ENCODE results near the gene TRAM2. TPM values are rescaled to one million over a fixed set of nuclear protein-coding genes. Genes with fewer than 3 reads are reported as not detected.

TRAM2 gene
- total RNA-seq, 6 donors from 2014 or later = 9.4 to 26.8 (median 14.3) TPM

DNA sequence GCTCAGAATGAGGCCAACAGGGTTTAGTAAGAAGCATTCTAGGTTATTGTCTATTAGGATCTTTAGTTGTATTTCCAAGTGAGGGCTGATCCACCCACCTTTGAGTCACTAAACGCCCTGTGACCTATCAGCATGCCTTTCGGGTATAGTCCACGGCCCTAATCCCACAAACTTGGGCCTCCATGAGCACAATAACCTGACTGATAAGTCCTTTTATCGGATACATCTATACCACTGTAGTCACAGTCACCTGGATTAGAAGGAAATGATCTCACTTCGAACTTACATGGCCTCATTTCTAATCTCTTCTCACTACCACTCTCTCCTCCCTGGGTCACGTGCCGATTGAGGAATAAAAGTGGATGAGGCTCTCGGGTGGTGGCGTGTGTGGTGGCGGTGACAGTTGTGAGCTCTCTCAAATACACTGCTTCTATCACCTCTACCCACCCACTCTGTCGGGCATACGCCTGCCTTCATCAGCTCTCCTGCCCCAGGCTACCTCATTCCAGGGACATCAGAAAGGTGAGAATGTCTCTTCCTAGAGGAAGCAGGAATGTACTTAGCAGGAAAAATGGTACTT lies 65.2 kb downstream of the TRAM2 start:
- Histone ChIP-seq H3K27me3 (no peaks in the 10 kb centered on the region), H3K4me1 (peaks cover 10 to 30% (median 14%) of the 10 kb centered on the region in 4 donors), H3K36me3 (peaks cover 5 to 76% (median 26%) of the 10 kb centered on the region in 4 donors), H3K9me3 (no peaks in the 10 kb centered on the region), H3K27ac (peak overlapping the region; percentile 59 to 81 (median 71)), H3K4me3 (no peak overlapping the region)
- WGBS, 2 donors = 77 to 85% methylated on average over 12 of the region's 12 CpGs
- ATAC-seq (ENCODE audit: low FRiP score in 2 of 2) (peak in 1 of 2 donors; percentile 32), DNase-seq (no peak)
- TF ChIP-seq EP300 (IDR thresholded peaks at IDR 0.05) = no peak
- TF ChIP-seq, protein P1, sequence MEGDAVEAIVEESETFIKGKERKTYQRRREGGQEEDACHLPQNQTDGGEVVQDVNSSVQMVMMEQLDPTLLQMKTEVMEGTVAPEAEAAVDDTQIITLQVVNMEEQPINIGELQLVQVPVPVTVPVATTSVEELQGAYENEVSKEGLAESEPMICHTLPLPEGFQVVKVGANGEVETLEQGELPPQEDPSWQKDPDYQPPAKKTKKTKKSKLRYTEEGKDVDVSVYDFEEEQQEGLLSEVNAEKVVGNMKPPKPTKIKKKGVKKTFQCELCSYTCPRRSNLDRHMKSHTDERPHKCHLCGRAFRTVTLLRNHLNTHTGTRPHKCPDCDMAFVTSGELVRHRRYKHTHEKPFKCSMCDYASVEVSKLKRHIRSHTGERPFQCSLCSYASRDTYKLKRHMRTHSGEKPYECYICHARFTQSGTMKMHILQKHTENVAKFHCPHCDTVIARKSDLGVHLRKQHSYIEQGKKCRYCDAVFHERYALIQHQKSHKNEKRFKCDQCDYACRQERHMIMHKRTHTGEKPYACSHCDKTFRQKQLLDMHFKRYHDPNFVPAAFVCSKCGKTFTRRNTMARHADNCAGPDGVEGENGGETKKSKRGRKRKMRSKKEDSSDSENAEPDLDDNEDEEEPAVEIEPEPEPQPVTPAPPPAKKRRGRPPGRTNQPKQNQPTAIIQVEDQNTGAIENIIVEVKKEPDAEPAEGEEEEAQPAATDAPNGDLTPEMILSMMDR (IDR thresholded peaks at IDR 0.05) = no peak
- no peak for TF ChIP-seq POLR2A (IDR thresholded peaks at IDR 0.05)
- TF ChIP-seq POLR2AphosphoS5 (IDR thresholded peaks at IDR 0.05) = no peak

DNA sequence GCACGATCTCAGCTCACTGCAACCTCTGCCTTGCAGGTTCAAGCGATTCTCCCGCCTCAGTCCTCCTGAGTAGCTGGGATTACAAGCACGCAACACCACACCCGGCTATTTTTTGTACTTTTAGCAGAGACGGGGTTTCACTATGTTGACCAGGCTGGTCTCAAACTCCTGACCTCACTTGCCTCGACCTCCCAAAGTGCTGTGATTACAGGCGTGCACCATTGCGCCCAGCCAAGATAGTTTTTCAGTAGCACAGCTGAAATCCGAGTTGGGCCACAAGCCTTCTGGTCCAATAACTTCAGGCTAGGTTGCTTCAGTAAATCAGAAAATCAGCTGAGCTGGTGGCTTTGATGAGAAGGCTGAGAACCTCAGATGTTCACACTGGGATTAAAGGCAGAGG lies 65.7 kb downstream of the TRAM2 start:
- WGBS, 2 donors = 85 to 93% methylated on average over 10 of the region's 10 CpGs
- Histone ChIP-seq H3K27me3 (no peaks in the 10 kb centered on the region), H3K9me3 (no peaks in the 10 kb centered on the region), H3K36me3 (peaks cover 5 to 81% (median 27%) of the 10 kb centered on the region in 4 donors), H3K4me1 (peaks cover 10 to 30% (median 13%) of the 10 kb centered on the region in 4 donors), H3K27ac (peak overlapping the region in 3 of 4 donors; percentile 70 to 81 (median 72)), H3K4me3 (no peak overlapping the region)
- ATAC-seq (ENCODE audit: low FRiP score in 2 of 2) (no peak), DNase-seq (no peak)
- TF ChIP-seq EP300 (IDR thresholded peaks at IDR 0.05) (no peak), POLR2AphosphoS5 (IDR thresholded peaks at IDR 0.05) (no peak), POLR2A (IDR thresholded peaks at IDR 0.05) (no peak)
- TF ChIP-seq, protein P1 (IDR thresholded peaks at IDR 0.05) = no peak

DNA sequence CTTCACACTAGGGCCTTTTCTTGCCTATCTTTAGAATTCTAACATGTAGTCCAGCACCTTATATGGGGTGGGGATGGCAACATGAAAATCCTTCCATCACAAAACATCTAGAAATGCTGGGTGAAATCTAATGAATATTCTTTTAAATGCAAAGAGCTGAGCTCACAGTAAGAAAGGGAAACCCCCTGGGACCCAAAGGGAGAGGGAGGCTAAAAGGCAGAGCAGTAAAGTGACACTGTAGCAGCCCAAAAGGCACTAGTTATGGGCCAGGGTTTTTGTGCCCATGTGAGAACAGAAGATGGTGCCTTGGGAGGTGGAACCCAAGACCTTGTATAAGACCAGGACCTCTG lies 66.7 kb downstream of the TRAM2 start:
- ATAC-seq (ENCODE audit: low FRiP score in 2 of 2) = no peak
- no peak overlapping the region for H3K27ac ChIP-seq
- no peaks in the 10 kb centered on the region for H3K9me3 ChIP-seq
- H3K4me3 ChIP-seq = no peak overlapping the region
- no peak for DNase-seq
- H3K36me3 ChIP-seq = peaks cover 5 to 82% (median 29%) of the 10 kb centered on the region in 4 donors
- H3K4me1 ChIP-seq = peaks cover 10 to 26% (median 13%) of the 10 kb centered on the region in 4 donors
- TF ChIP-seq, protein P1 (IDR thresholded peaks at IDR 0.05) = no peak
- TF ChIP-seq EP300 (IDR thresholded peaks at IDR 0.05) (no peak), POLR2AphosphoS5 (IDR thresholded peaks at IDR 0.05) (no peak), POLR2A (IDR thresholded peaks at IDR 0.05) (no peak)
- H3K27me3 ChIP-seq = no peaks in the 10 kb centered on the region

DNA sequence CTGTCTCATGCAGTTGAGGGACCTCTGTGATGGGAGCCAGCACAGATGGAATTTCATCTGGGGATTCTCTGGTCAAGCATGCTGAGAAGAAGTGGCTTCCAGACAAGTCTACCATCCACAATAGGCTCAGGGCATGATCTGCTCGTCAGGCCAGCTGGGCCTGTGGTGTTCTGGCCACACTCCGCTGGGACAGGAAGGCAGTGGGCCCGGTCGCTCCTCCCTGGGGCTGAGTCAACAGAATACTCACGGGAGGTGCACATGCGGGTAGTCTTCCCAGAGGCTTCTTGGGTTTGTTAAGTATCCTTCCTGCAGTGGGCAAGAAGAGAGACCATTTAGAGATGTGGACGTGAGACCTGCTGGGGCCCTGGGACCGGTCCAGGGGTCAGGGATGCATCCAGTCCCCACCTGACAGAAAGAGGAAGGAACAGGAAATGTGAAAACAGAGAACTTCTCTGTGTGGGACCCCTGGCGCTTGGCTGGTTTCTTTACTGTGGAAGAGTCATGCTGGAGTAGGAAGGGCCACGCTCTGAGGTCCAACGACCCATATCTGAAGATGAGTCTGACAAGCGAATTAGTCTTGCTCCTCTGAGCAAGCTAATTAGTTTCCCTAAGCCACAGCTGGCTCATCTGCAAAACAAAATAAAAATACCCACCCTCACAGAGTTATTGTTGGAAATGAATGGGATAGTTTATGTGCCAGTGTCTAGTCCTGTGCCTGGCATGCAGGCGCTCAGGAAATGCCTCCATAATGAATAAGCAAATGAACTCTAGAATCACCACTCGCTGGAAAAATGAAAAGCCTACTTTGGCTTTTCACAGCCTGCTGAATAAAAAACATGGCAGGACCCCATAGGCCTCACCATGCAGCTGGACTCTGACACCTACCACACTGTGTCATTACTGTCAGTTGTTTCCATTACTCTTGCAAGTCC lies 67.3 kb downstream of the TRAM2 start:
- DNase-seq (no peak), ATAC-seq (ENCODE audit: low FRiP score in 2 of 2) (no peak)
- WGBS, 2 donors = 90 to 91% methylated on average over 8 to 14 of the region's 14 CpGs
- TF ChIP-seq EP300 (IDR thresholded peaks at IDR 0.05) = no peak
- TF ChIP-seq, protein P1 (IDR thresholded peaks at IDR 0.05) = no peak
- Histone ChIP-seq H3K27ac (no peak overlapping the region), H3K4me1 (peaks cover 16 to 27% (median 18%) of the 10 kb centered on the region in 4 donors), H3K4me3 (no peak overlapping the region), H3K36me3 (peaks cover 5 to 78% (median 28%) of the 10 kb centered on the region in 4 donors), H3K9me3 (no peaks in the 10 kb centered on the region), H3K27me3 (no peaks in the 10 kb centered on the region)
